ENCODE results near the gene SLC24A3.
"Not testable (repeated sequence)": the region's sequence is repeated elsewhere in the genome, so short reads cannot be mapped to it uniquely, and the experiment has no call there.

Gene SLC24A3

GRCh38 chr20:19653327-19653726 lies 440.9 kb downstream of the SLC24A3 start:
- DNase-seq, result no peak

GRCh38 chr20:19654921-19655320 lies 442.5 kb downstream of the SLC24A3 start:
- DNase-seq, result no peak

- no peak for DNase-seq
Observed at GRCh38 chr20:19658137-19658536, 445.7 kb downstream of the SLC24A3 start.

GRCh38 chr20:19659448-19659847 lies 447.0 kb downstream of the SLC24A3 start:
- no peak for DNase-seq

- DNase-seq, result no peak
Observed at GRCh38 chr20:19660808-19661378, 448.5 kb downstream of the SLC24A3 start.

- peak; percentile 47 to 68 for DNase-seq
Observed at GRCh38 chr20:19661717-19662636, 449.5 kb downstream of the SLC24A3 start.

GRCh38 chr20:19662637-19662995 lies 450.2 kb downstream of the SLC24A3 start:
- no peak for DNase-seq

GRCh38 chr20:19668418-19668817 lies 456.0 kb downstream of the SLC24A3 start:
- DNase-seq, result no peak

GRCh38 chr20:19670829-19671228 lies 458.4 kb downstream of the SLC24A3 start:
- no peak for DNase-seq

GRCh38 chr20:19671374-19671773 lies 458.9 kb downstream of the SLC24A3 start:
- DNase-seq, result no peak

- DNase-seq, result no peak
Observed at GRCh38 chr20:19672498-19672897, 460.1 kb downstream of the SLC24A3 start.

- no peak for DNase-seq
Observed at GRCh38 chr20:19673575-19673974, 461.1 kb downstream of the SLC24A3 start.

- DNase-seq, result no peak
Observed at GRCh38 chr20:19676202-19676601, 463.8 kb downstream of the SLC24A3 start.

- DNase-seq, result no peak
Observed at GRCh38 chr20:19677336-19677735, 464.9 kb downstream of the SLC24A3 start.

GRCh38 chr20:19678591-19678990 lies 466.1 kb downstream of the SLC24A3 start:
- not testable (repeated sequence) for DNase-seq

- no peak for DNase-seq
Observed at GRCh38 chr20:19679900-19680495, 467.6 kb downstream of the SLC24A3 start.

- no peak for DNase-seq
Observed at GRCh38 chr20:19682249-19682648, 469.8 kb downstream of the SLC24A3 start.

GRCh38 chr20:19683188-19683587 lies 470.7 kb downstream of the SLC24A3 start:
- no peak for DNase-seq

- DNase-seq, result no peak
Observed at GRCh38 chr20:19683822-19684221, 471.4 kb downstream of the SLC24A3 start.

- peak; percentile 29 to 54 for DNase-seq
Observed at GRCh38 chr20:19688031-19688806, 475.8 kb downstream of the SLC24A3 start.

- DNase-seq, result no peak
Observed at GRCh38 chr20:19690462-19690861, 478.0 kb downstream of the SLC24A3 start.

- no peak for DNase-seq
Observed at GRCh38 chr20:19691125-19691524, 478.7 kb downstream of the SLC24A3 start.

- DNase-seq, result no peak
Observed at GRCh38 chr20:19692100-19692499, 479.7 kb downstream of the SLC24A3 start.
